ENCODE data around the gene TNIP3. TPM values are rescaled to one million over a fixed set of nuclear protein-coding genes. Genes with fewer than 3 reads are reported as not detected.
"Not testable (repeated sequence)": the region's sequence is repeated elsewhere in the genome, so short reads cannot be mapped to it uniquely, and the experiment has no call there.

Gene TNIP3
- total RNA-seq, 1 donor from 2014 or later, result not detected

- Mint-ChIP-seq H3K4me3 (ENCODE audit: low read depth) (no peak overlapping the region), H3K27me3 (no peaks in the 10 kb centered on the region), H3K36me3 (ENCODE audit: insufficient read depth) (no peaks in the 10 kb centered on the region), H3K27ac (no peak overlapping the region), H3K9me3 (ENCODE audit: low read depth) (peaks cover 5% of the 10 kb centered on the region), H3K4me1 (ENCODE audit: low read depth) (peaks cover 6% of the 10 kb centered on the region)
- DNase-seq (ENCODE audit: low spot score, unreplicated experiment), result no peak
- no peak for TF ChIP-seq CTCF (IDR thresholded peaks at IDR 0.05; ENCODE audit: unreplicated experiment)
These were observed 16.4 kb upstream of the TNIP3 start for GRCh38 chr4:121180558-121180957.

GRCh38 chr4:121177246-121178137 is 13.4 kb upstream of the TNIP3 start:
- Mint-ChIP-seq H3K36me3 (ENCODE audit: insufficient read depth) (no peaks in the 10 kb centered on the region), H3K27ac (no peak overlapping the region), H3K9me3 (ENCODE audit: low read depth) (peaks cover 3% of the 10 kb centered on the region), H3K27me3 (no peaks in the 10 kb centered on the region), H3K4me1 (ENCODE audit: low read depth) (peaks cover 6% of the 10 kb centered on the region), H3K4me3 (ENCODE audit: low read depth) (no peak overlapping the region)
- TF ChIP-seq CTCF (IDR thresholded peaks at IDR 0.05; ENCODE audit: unreplicated experiment), result no peak
- no peak for DNase-seq (ENCODE audit: low spot score, unreplicated experiment)

GRCh38 chr4:121176082-121176934 is 12.2 kb upstream of the TNIP3 start:
- TF ChIP-seq CTCF (IDR thresholded peaks at IDR 0.05; ENCODE audit: unreplicated experiment), result no peak
- Mint-ChIP-seq H3K4me1 (ENCODE audit: low read depth) (peaks cover 6% of the 10 kb centered on the region), H3K27me3 (no peaks in the 10 kb centered on the region), H3K36me3 (ENCODE audit: insufficient read depth) (no peaks in the 10 kb centered on the region), H3K4me3 (ENCODE audit: low read depth) (no peak overlapping the region), H3K27ac (no peak overlapping the region), H3K9me3 (ENCODE audit: low read depth) (peaks cover 3% of the 10 kb centered on the region)
- DNase-seq (ENCODE audit: low spot score, unreplicated experiment), result no peak

- H3K36me3 Mint-ChIP-seq (ENCODE audit: insufficient read depth); H3K4me3 Mint-ChIP-seq (ENCODE audit: low read depth); DNase-seq (ENCODE audit: low spot score, unreplicated experiment); H3K27me3 Mint-ChIP-seq; H3K4me1 Mint-ChIP-seq (ENCODE audit: low read depth); H3K27ac Mint-ChIP-seq; H3K9me3 Mint-ChIP-seq (ENCODE audit: low read depth): not testable (repeated sequence)
These were observed 7.4 kb upstream of the TNIP3 start for GRCh38 chr4:121171477-121171876.

- no peak for TF ChIP-seq CTCF (IDR thresholded peaks at IDR 0.05; ENCODE audit: unreplicated experiment)
- Mint-ChIP-seq H3K27ac (no peak overlapping the region), H3K4me1 (ENCODE audit: low read depth) (no peaks in the 10 kb centered on the region), H3K27me3 (no peaks in the 10 kb centered on the region), H3K9me3 (ENCODE audit: low read depth) (no peaks in the 10 kb centered on the region), H3K4me3 (ENCODE audit: low read depth) (no peak overlapping the region), H3K36me3 (ENCODE audit: insufficient read depth) (no peaks in the 10 kb centered on the region)
- no peak for DNase-seq (ENCODE audit: low spot score, unreplicated experiment)
These were observed 4.5 kb upstream of the TNIP3 start for GRCh38 chr4:121168446-121169281.
